H1 (cell line): ENCODE measurements around the gene LMNTD2. TPM values are rescaled to one million over a fixed set of nuclear protein-coding genes. Genes with fewer than 3 reads are reported as not detected.

Source experiments
- ASH2L ChIP-seq: fragments of 200-600, 300-600 bp; sonication (generic); IDR thresholded peaks from one replicate; pipeline ENCODE4 v1.7.1; 2017; ENCODE audit warnings: low read length
- CHD1 ChIP-seq: IDR thresholded peaks from 2 replicates; pipeline ENCODE4 v1.6.1; 2012; ENCODE audit warnings: low read depth, low read length, improper control_type of control experiment
- CREB1 ChIP-seq: IDR thresholded peaks from 2 replicates; pipeline ENCODE4 v1.6.1; 2012; ENCODE audit warnings: inconsistent platforms
- CTBP2 ChIP-seq: IDR thresholded peaks from 2 replicates; pipeline ENCODE4 v1.7.0; 2011; ENCODE audit warnings: borderline replicate concordance, mild to moderate bottlenecking, moderate library complexity, mixed read lengths, low read length; ENCODE audit not compliant: insufficient read depth, insufficient read length
- E2F6 ChIP-seq: IDR thresholded peaks from 2 replicates; pipeline ENCODE4 v1.6.1; 2012; ENCODE audit warnings: inconsistent platforms
- EGR1 ChIP-seq: IDR thresholded peaks from 2 replicates; pipeline ENCODE4 v1.6.1; 2011; ENCODE audit warnings: low read depth, low read length, borderline replicate concordance
- EP300 ChIP-seq, 2 experiments: IDR thresholded peaks; 1 replicate in 1 of 2; 2 replicates in 1 of 2; pipeline ENCODE4 v1.6.1; 2011 to 2012; ENCODE audit warnings: low read depth in 2 of 2, low read length in 2 of 2, mild to moderate bottlenecking in 2 of 2, borderline replicate concordance in 1 of 2, inconsistent platforms in 1 of 2, moderate library complexity in 1 of 2
- GABPA ChIP-seq: IDR thresholded peaks from 2 replicates; pipeline ENCODE4 v1.6.1; 2011; ENCODE audit warnings: mild to moderate bottlenecking, low read length, moderate library complexity, borderline replicate concordance; ENCODE audit not compliant: insufficient read depth
- HDAC2 ChIP-seq, 2 experiments: fragments of 300-600 bp in 1 of 2; sonication (generic) in 1 of 2; IDR thresholded peaks; 2 replicates each; pipeline ENCODE4 v1.6.1; 2011 to 2012; ENCODE audit warnings: low read depth in 2 of 2, low read length in 2 of 2, mild to moderate bottlenecking in 2 of 2, moderate library complexity in 2 of 2, borderline replicate concordance in 1 of 2, inconsistent platforms in 1 of 2
- HDAC6 ChIP-seq: IDR thresholded peaks from one replicate; pipeline ENCODE4 v1.7.1; 2012; ENCODE audit warnings: low read depth, mild to moderate bottlenecking, inconsistent platforms, low read length, moderate library complexity
- JUN ChIP-seq: IDR thresholded peaks from 2 replicates; pipeline ENCODE4 v1.6.1; 2011; ENCODE audit warnings: low read depth, mild to moderate bottlenecking, improper control_type of control experiment, low read length
- MAFK ChIP-seq: IDR thresholded peaks from 2 replicates; pipeline ENCODE4 v1.6.1; 2012; ENCODE audit warnings: low read depth, mild to moderate bottlenecking, improper control_type of control experiment, low read length
- PHF8 ChIP-seq: fragments of 200-600 bp; sonication (generic); conservative IDR thresholded peaks from 2 replicates; pipeline ENCODE4 v1.7.1; 2012; ENCODE audit warnings: low read depth, mild to moderate bottlenecking, inconsistent platforms, low read length, moderate library complexity
- POU5F1 ChIP-seq: IDR thresholded peaks from 2 replicates; pipeline ENCODE4 v1.6.1; 2011; ENCODE audit warnings: low read depth, mild to moderate bottlenecking, low read length, moderate library complexity
- RAD21 ChIP-seq, 2 experiments: IDR thresholded peaks in 1 of 2; conservative IDR thresholded peaks in 1 of 2; 2 replicates each; pipeline ENCODE4 v1.6.1; 2011; ENCODE audit warnings: low read depth in 2 of 2, low read length in 2 of 2, improper control_type of control experiment in 1 of 2, inconsistent platforms in 1 of 2, mild to moderate bottlenecking in 1 of 2, moderate library complexity in 1 of 2
- RFX5 ChIP-seq: IDR thresholded peaks from 2 replicates; pipeline ENCODE4 v1.6.1; 2011; ENCODE audit warnings: low read depth, low read length, improper control_type of control experiment, borderline replicate concordance
- RXRA ChIP-seq: IDR thresholded peaks from 2 replicates; pipeline ENCODE4 v1.6.1; 2011; ENCODE audit warnings: low read depth, mild to moderate bottlenecking, low read length, moderate library complexity; ENCODE audit not compliant: insufficient read depth
- SP4 ChIP-seq: IDR thresholded peaks from 2 replicates; pipeline ENCODE4 v1.6.1; 2012; ENCODE audit warnings: low read length, inconsistent platforms
- SRF ChIP-seq: IDR thresholded peaks from 2 replicates; pipeline ENCODE4 v1.6.1; 2011; ENCODE audit warnings: mild to moderate bottlenecking, low read depth, low read length, moderate library complexity
- SUZ12 ChIP-seq: fragments of 200-600 bp; sonication (generic); IDR thresholded peaks from 2 replicates; pipeline ENCODE4 v1.6.1; 2012; ENCODE audit warnings: mild to moderate bottlenecking, inconsistent platforms, low read length, moderate library complexity, mixed read lengths
- TAF1 ChIP-seq: IDR thresholded peaks from 2 replicates; pipeline ENCODE4 v1.6.1; 2011; ENCODE audit warnings: mild to moderate bottlenecking, low read depth, low read length
- TCF12 ChIP-seq: IDR thresholded peaks from 2 replicates; pipeline ENCODE4 v1.6.1; 2011; ENCODE audit warnings: low read depth, mild to moderate bottlenecking, low read length
- YY1 ChIP-seq: IDR thresholded peaks from 2 replicates; pipeline ENCODE4 v1.6.1; 2011; ENCODE audit warnings: low read depth, mild to moderate bottlenecking, low read length
- polyA plus RNA-seq, 7 experiments: library from polyadenylated mRNA; depleted of rRNA in 3 of 7; stranded (reverse) in 5 of 7; unstranded in 2 of 7; fragments of >200 nt in 5 of 7; fragments of 200-250 nt in 2 of 7; gene quantifications; 1 replicate in 5 of 7; 2 replicates in 1 of 7; 4 replicates in 1 of 7; pipeline versions ENCODE4 v1.2.1 to v1.2.3, GENCODE V29; 2011 to 2013; ENCODE audit warnings: missing spikeins in 2 of 7, mixed read lengths in 2 of 7
- total RNA-seq: library from RNA; stranded (reverse); fragmentation: NEBNext Ultra II Directional; extraction: Animal tissue kit (Norgen Biotek cat#: 25700); gene quantifications from 2 replicates; pipeline ENCODE4 v1.2.1, GENCODE V29; 2021

LMNTD2 gene
- total and polyA plus RNA-seq, 2 of the 8 experiments (the other 6 are each of a cell fraction or from before 2014, with no cell fraction given), result 1.6 to 3.1 TPM

GRCh38 chr11:506238-506994 lies 54.1 kb downstream of the LMNTD2 start (continued):
- TF ChIP-seq JUN, result no peak
- no peak for TF ChIP-seq TCF12
- peak; percentile 54; the same call in 1 of the 2 replicates for TF ChIP-seq TAF1
- TF ChIP-seq RXRA, result no peak
- TF ChIP-seq GABPA, result no peak; the same call in 1 of the 2 replicates
- TF ChIP-seq YY1, result no peak
- no peak for TF ChIP-seq MAFK
- TF ChIP-seq EP300 (IDR thresholded peaks at IDR 0.05; ENCODE audit: borderline replicate concordance in 1 of 2, low read depth in 2 of 2, low read length in 2 of 2), result peak in 1 of 2 experiments; percentile 75; a peak in 1 of 3 replicates
- no peak for TF ChIP-seq SP4
- peak; percentile 98 for TF ChIP-seq CREB1
- peak; percentile 42 for TF ChIP-seq ASH2L
- TF ChIP-seq PHF8, result 0 out of 2 replicates have a peak, but pooled peaks have one; percentile 50
- TF ChIP-seq SRF, result peak; percentile 85
- no peak for TF ChIP-seq SUZ12
- peak; percentile 24 for TF ChIP-seq E2F6
- no peak for TF ChIP-seq CHD1
- peak in 1 of 2 experiments; percentile 83; a peak in 1 of 4 replicates for TF ChIP-seq HDAC2 (IDR thresholded peaks at IDR 0.05; ENCODE audit: borderline replicate concordance in 1 of 2, low read depth in 2 of 2, low read length in 2 of 2)
- no peak for TF ChIP-seq RAD21 (IDR thresholded peaks at IDR 0.05 in 1 of 2, conservative IDR thresholded peaks at IDR 0.05 in 1 of 2; ENCODE audit: low read depth in 2 of 2, low read length in 2 of 2)
- no peak for TF ChIP-seq POU5F1
- TF ChIP-seq CTBP2, result no peak
- TF ChIP-seq HDAC6, result no peak
- no peak for TF ChIP-seq RFX5
- TF ChIP-seq EGR1, result no peak
